Ishikawa (cell line): Measurements from ENCODE around the gene ROR1.
A peak's percentile ranks its signal among the peaks of the same experiment; 100 is the strongest.

Source experiments
- CEBPB ChIP-seq: IDR thresholded peaks from 2 replicates; pipeline ENCODE4 v1.6.1; 2012
- CREB1 ChIP-seq: IDR thresholded peaks from 2 replicates; pipeline ENCODE4 v1.6.1; 2012; ENCODE audit warnings: low read depth
- EGR1 ChIP-seq: IDR thresholded peaks from 2 replicates; pipeline ENCODE4 v1.6.1; 2012
- EP300 ChIP-seq: IDR thresholded peaks from 2 replicates; pipeline ENCODE4 v1.6.1; 2012; ENCODE audit warnings: borderline replicate concordance
- FOXM1 ChIP-seq: IDR thresholded peaks from 2 replicates; pipeline ENCODE4 v1.6.1; 2012; ENCODE audit warnings: low read depth, borderline replicate concordance
- NFIC ChIP-seq: IDR thresholded peaks from 2 replicates; pipeline ENCODE4 v1.6.1; 2012
- RAD21 ChIP-seq: IDR thresholded peaks from 2 replicates; pipeline ENCODE4 v1.6.1; 2012; ENCODE audit warnings: low read depth
- TAF1 ChIP-seq: IDR thresholded peaks from 2 replicates; pipeline ENCODE4 v1.6.1; 2012; ENCODE audit warnings: low read depth, mild to moderate bottlenecking
- TCF12 ChIP-seq: IDR thresholded peaks from 2 replicates; pipeline ENCODE4 v1.6.1; 2012; ENCODE audit warnings: low read depth
- TEAD4 ChIP-seq: IDR thresholded peaks from 2 replicates; pipeline ENCODE4 v1.6.1; 2012
- YY1 ChIP-seq: IDR thresholded peaks from 2 replicates; pipeline ENCODE4 v1.6.1; 2012; ENCODE audit warnings: low read depth
- ZBTB7A ChIP-seq: IDR thresholded peaks from 2 replicates; pipeline ENCODE4 v1.6.1; 2012; ENCODE audit warnings: low read depth
- TF ChIP-seq, protein P1 (sequence below): IDR thresholded peaks from 2 replicates; pipeline ENCODE4 v1.6.1; 2012; ENCODE audit warnings: low read depth, mild to moderate bottlenecking
- TF ChIP-seq, protein P2 (sequence below): IDR thresholded peaks from 2 replicates; pipeline ENCODE4 v1.6.1; 2012
- TF ChIP-seq, protein P3 (sequence below): IDR thresholded peaks from 2 replicates; pipeline ENCODE4 v1.6.1; 2012

Gene ROR1

DNA sequence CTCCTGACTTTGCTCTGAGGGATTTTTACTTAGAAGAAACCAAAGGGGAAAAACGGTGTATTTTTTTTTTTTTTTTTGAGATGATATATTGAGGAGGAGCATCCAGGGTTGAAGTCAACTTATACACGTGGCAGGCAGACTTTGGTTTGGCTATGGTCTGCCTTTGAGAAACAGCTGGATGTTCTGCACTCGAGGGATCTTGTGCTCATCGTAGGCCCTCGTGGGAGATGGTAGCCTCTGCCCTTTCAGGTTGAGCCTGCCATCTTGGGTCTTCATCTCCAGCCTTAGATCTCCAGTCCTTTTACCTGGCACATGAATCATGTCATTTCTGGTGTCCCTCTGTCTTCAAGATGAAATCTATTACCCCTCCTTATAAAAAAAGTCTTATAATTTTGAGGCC is 362.5 kb downstream of the ROR1 start:
- TF ChIP-seq ZBTB7A (no peak), CEBPB (no peak), YY1 (no peak)
- TF ChIP-seq, protein P1, sequence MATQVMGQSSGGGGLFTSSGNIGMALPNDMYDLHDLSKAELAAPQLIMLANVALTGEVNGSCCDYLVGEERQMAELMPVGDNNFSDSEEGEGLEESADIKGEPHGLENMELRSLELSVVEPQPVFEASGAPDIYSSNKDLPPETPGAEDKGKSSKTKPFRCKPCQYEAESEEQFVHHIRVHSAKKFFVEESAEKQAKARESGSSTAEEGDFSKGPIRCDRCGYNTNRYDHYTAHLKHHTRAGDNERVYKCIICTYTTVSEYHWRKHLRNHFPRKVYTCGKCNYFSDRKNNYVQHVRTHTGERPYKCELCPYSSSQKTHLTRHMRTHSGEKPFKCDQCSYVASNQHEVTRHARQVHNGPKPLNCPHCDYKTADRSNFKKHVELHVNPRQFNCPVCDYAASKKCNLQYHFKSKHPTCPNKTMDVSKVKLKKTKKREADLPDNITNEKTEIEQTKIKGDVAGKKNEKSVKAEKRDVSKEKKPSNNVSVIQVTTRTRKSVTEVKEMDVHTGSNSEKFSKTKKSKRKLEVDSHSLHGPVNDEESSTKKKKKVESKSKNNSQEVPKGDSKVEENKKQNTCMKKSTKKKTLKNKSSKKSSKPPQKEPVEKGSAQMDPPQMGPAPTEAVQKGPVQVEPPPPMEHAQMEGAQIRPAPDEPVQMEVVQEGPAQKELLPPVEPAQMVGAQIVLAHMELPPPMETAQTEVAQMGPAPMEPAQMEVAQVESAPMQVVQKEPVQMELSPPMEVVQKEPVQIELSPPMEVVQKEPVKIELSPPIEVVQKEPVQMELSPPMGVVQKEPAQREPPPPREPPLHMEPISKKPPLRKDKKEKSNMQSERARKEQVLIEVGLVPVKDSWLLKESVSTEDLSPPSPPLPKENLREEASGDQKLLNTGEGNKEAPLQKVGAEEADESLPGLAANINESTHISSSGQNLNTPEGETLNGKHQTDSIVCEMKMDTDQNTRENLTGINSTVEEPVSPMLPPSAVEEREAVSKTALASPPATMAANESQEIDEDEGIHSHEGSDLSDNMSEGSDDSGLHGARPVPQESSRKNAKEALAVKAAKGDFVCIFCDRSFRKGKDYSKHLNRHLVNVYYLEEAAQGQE: no peak

DNA sequence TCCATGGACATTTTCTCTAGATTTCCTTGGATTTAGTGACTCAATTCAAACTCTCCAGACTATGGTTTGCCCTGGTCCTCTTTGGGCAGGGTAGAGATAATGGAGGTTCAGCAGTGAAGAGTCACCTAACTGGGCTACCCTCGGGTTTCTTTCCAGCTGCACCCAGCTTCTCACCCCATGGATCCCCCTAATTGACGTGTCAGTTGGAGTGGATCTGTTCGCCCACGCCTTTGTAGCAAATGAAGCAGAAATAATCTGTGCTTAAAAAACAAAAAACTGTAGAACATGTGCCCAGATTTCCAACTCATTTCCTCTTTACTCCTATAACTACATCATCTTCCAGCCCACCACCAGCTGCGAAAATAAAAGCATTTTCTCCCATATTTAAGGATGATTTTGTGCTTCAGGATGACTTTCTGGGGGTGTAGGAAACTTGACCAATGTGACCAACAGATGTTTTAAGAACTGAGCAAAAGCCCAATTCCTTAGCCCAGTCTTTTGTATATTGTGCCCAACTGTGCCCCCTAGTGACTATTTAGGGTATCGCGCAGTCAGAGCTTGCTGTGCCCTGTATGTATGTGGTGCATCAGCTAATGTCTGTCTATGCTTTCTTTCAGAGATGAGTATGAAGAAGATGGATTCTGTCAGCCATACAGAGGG is 363.1 kb downstream of the ROR1 start:
- TF ChIP-seq RAD21: peak; percentile 92
- TF ChIP-seq, protein P1: no peak
- TF ChIP-seq NFIC: no peak
- TF ChIP-seq EGR1: peak; percentile 50; the same call in 1 of the 2 replicates

DNA sequence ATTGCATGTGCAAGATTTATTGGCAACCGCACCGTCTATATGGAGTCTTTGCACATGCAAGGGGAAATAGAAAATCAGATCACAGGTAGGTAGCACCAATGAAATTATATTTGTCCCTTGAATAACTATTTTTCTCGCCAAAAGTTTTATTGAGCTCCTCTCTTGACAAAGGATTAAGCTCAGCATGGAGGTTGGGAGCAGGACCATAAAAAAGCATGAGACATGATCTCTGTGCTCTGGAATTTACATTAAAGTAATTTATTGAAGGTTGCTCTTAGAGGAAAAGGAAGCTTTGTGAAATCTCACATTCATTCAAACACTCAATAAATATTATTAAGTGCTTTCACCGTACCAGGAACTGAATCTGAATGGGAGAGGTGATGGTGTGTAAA is 363.6 kb downstream of the ROR1 start:
- TF ChIP-seq TCF12: no peak
- TF ChIP-seq, protein P2, sequence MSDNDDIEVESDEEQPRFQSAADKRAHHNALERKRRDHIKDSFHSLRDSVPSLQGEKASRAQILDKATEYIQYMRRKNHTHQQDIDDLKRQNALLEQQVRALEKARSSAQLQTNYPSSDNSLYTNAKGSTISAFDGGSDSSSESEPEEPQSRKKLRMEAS: no peak
- TF ChIP-seq, protein P1: no peak
- no peak for TF ChIP-seq CREB1
- no peak for TF ChIP-seq YY1
- TF ChIP-seq CEBPB: no peak
- no peak for TF ChIP-seq EGR1
- TF ChIP-seq TAF1: no peak
- TF ChIP-seq NFIC: no peak
- TF ChIP-seq RAD21: no peak

DNA sequence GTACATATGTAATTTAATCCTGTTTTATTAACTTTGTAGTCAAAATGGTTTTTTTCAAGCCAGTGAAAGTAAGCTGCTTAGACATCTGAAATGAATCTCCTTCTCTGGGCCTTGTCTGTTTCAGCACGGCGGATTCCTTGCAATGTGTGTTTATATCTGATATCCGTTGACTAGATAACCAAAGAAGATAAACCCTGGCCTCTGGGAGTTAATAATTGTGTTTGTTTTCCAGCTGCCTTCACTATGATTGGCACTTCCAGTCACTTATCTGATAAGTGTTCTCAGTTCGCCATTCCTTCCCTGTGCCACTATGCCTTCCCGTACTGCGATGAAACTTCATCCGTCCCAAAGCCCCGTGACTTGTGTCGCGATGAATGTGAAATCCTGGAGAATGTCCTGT is 366.1 kb downstream of the ROR1 start:
- TF ChIP-seq CEBPB (no peak), EP300 (no peak), ZBTB7A (no peak), FOXM1 (no peak), TEAD4 (no peak), EGR1 (no peak), TAF1 (no peak)

DNA sequence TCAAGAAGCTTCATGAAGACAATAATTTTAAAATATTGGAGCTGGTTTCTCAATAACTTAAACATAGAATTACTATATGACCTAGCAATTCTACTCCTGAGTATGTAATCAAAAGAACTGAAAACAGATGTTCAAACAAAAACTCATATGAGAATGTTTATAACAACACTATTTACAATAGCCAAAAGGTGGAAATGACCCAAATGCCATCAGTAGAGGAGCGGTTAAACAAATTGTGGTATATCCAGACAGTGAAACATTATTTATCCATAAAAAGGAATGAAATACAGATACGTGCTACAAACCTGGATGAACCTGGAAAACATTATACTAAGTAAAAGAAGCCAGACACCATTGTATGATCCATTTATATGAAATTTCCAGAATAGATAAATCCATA is 366.8 kb downstream of the ROR1 start:
- TF ChIP-seq FOXM1: no peak
- no peak for TF ChIP-seq EGR1
- no peak for TF ChIP-seq ZBTB7A
- TF ChIP-seq EP300: no peak
- no peak for TF ChIP-seq TCF12
- no peak for TF ChIP-seq RAD21
- TF ChIP-seq TEAD4: no peak
- TF ChIP-seq, protein P1: no peak
- TF ChIP-seq CEBPB: no peak
- TF ChIP-seq, protein P2: no peak
- no peak for TF ChIP-seq CREB1
- TF ChIP-seq YY1: no peak
- TF ChIP-seq NFIC: no peak
- TF ChIP-seq TAF1: no peak
- TF ChIP-seq, protein P3, sequence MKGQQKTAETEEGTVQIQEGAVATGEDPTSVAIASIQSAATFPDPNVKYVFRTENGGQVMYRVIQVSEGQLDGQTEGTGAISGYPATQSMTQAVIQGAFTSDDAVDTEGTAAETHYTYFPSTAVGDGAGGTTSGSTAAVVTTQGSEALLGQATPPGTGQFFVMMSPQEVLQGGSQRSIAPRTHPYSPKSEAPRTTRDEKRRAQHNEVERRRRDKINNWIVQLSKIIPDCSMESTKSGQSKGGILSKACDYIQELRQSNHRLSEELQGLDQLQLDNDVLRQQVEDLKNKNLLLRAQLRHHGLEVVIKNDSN: no peak
